Measurements from ENCODE around the gene ENPP5. TPM values are rescaled to one million over a fixed set of nuclear protein-coding genes. Genes with fewer than 3 reads are reported as not detected.
"Not testable (repeated sequence)": the region's sequence is repeated elsewhere in the genome, so short reads cannot be mapped to it uniquely, and the experiment has no call there.

ENPP5 gene
- total RNA-seq, 1 donor from 2014 or later: 4.2 TPM

DNA sequence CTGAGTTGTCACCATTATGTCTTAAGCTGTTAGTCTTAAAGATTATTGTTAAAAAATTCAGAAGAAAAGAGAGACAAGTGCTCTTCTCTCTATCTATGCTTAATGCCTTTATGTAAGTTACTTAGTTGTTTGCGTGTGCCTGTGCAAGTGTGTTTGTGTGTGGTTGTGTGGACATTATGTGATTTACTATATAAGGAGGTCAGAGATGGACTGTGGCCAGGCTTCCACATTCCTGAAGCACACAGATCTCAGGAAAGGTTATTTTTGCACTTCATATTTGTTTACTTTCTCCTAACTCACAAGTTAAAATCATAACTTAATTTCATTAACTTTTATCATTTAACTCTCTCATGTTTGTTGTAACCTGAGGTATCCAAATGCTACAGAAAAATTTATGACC, 26.5 kb downstream of the ENPP5 start:
- H3K36me3 Mint-ChIP-seq: no peaks in the 10 kb centered on the region
- no peaks in the 10 kb centered on the region for H3K9me3 Mint-ChIP-seq
- no peak for DNase-seq (ENCODE audit: extremely low spot score, unreplicated experiment)
- no peaks in the 10 kb centered on the region for H3K27me3 Mint-ChIP-seq
- no peak overlapping the region for H3K27ac Mint-ChIP-seq
- H3K4me3 Mint-ChIP-seq: no peak overlapping the region
- TF ChIP-seq, protein P1, sequence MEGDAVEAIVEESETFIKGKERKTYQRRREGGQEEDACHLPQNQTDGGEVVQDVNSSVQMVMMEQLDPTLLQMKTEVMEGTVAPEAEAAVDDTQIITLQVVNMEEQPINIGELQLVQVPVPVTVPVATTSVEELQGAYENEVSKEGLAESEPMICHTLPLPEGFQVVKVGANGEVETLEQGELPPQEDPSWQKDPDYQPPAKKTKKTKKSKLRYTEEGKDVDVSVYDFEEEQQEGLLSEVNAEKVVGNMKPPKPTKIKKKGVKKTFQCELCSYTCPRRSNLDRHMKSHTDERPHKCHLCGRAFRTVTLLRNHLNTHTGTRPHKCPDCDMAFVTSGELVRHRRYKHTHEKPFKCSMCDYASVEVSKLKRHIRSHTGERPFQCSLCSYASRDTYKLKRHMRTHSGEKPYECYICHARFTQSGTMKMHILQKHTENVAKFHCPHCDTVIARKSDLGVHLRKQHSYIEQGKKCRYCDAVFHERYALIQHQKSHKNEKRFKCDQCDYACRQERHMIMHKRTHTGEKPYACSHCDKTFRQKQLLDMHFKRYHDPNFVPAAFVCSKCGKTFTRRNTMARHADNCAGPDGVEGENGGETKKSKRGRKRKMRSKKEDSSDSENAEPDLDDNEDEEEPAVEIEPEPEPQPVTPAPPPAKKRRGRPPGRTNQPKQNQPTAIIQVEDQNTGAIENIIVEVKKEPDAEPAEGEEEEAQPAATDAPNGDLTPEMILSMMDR (conservative IDR thresholded peaks at IDR 0.05): no peak
- H3K4me1 Mint-ChIP-seq (ENCODE audit: unreplicated experiment): no peaks in the 10 kb centered on the region

DNA sequence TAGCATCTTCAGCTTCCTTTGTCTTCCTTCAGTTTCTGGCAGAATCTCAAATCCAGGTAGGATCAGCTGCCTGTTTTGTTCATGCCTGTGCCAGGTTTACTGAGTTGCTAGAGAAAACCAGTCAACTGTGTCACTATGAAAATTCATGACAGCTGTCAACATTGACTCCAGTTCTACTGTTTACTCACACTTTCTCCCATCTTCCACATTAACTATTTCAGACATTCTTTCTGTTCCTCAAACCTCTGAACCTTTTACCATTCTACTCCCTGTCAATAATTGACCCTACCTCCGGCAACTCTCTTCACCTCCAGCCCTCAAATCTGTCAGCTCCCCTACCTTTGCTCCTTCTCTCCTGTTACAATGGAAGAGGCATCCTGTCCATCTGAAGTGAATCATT, 32.5 kb downstream of the ENPP5 start:
- Mint-ChIP-seq H3K36me3 (no peaks in the 10 kb centered on the region), H3K9me3 (no peaks in the 10 kb centered on the region), H3K4me3 (no peak overlapping the region), H3K27me3 (peaks cover 22% of the 10 kb centered on the region), H3K27ac (no peak overlapping the region), H3K4me1 (ENCODE audit: unreplicated experiment) (no peaks in the 10 kb centered on the region)
- TF ChIP-seq, protein P1 (conservative IDR thresholded peaks at IDR 0.05): no peak
- DNase-seq (ENCODE audit: extremely low spot score, unreplicated experiment): no peak

DNA sequence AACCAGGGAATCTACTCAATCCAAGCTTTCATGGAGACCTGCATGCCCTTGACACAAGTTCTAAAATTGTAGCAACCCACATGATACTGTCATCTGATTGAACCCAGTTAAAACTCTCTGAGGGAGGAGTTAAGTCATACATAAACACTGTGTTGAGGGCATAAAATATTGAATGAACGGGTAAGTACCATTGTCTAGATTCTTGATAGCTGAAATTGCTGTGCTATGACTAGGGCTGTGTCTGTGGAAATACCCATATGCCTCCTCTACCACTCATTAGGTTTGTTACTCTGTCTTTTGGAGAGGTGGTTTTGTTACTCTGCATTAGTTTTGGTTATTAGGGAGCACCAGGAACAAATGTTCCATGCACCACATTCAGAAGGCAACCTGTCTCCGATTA, 33.4 kb downstream of the ENPP5 start:
- DNase-seq (ENCODE audit: extremely low spot score, unreplicated experiment): no peak
- H3K27me3 Mint-ChIP-seq: peaks cover 26% of the 10 kb centered on the region

DNA sequence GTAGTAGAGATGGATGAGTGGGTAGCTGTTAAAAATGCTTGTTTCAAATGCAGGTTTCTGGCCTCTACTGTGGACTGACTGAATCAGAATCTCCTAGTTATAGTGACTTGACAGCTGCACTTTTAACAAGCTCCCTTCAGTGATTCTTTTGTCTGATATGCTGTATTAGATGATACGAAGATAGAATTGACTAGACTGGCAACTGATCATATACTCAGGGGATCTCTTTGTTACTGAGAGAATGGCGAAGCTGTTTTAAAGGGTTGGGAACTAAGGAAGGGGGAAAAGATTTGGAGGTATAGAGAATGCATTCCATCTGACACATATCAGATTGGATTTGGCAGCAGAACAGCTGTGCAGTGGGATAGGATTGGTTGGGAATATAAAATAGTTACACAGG, 33.9 kb downstream of the ENPP5 start:
- no peaks in the 10 kb centered on the region for H3K4me1 Mint-ChIP-seq (ENCODE audit: unreplicated experiment)

More for the DNA sequence above, 33.4 kb downstream of the ENPP5 start:
- Mint-ChIP-seq H3K9me3 (no peaks in the 10 kb centered on the region), H3K4me1 (ENCODE audit: unreplicated experiment) (no peaks in the 10 kb centered on the region), H3K27ac (no peak overlapping the region), H3K36me3 (no peaks in the 10 kb centered on the region), H3K4me3 (no peak overlapping the region)
- TF ChIP-seq, protein P1 (conservative IDR thresholded peaks at IDR 0.05): no peak

DNA sequence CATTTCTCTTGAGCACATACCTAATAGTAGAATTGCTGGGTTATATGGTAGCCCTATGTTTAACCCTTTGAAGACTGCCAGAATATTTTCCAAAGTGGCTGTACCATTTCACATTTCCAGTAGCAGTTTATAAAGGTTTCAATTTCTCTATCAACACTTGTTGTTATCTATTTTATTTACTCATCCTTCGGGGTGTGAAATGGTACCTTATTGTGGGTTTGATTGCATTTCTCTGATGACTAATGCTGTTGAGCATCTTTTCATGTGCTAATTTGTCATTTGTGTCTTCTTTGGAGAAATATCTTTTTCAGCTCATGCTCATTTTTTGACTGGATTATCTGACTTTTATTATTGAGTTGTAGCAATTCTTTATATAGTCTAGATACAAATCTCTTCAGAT, 35.6 kb downstream of the ENPP5 start:
- TF ChIP-seq, protein P1 (conservative IDR thresholded peaks at IDR 0.05): no peak
- H3K27me3 Mint-ChIP-seq: peaks cover 32% of the 10 kb centered on the region
- no peak for DNase-seq (ENCODE audit: extremely low spot score, unreplicated experiment)
- H3K4me1 Mint-ChIP-seq (ENCODE audit: unreplicated experiment): no peaks in the 10 kb centered on the region
- H3K4me3 Mint-ChIP-seq: no peak overlapping the region
- no peaks in the 10 kb centered on the region for H3K9me3 Mint-ChIP-seq
- no peak overlapping the region for H3K27ac Mint-ChIP-seq
- H3K36me3 Mint-ChIP-seq: no peaks in the 10 kb centered on the region

More for the DNA sequence above, 33.9 kb downstream of the ENPP5 start:
- TF ChIP-seq, protein P1 (conservative IDR thresholded peaks at IDR 0.05): no peak
- Mint-ChIP-seq H3K36me3 (no peaks in the 10 kb centered on the region), H3K27ac (no peak overlapping the region), H3K4me3 (no peak overlapping the region), H3K27me3 (peaks cover 28% of the 10 kb centered on the region), H3K9me3 (no peaks in the 10 kb centered on the region)
- no peak for DNase-seq (ENCODE audit: extremely low spot score, unreplicated experiment)

DNA sequence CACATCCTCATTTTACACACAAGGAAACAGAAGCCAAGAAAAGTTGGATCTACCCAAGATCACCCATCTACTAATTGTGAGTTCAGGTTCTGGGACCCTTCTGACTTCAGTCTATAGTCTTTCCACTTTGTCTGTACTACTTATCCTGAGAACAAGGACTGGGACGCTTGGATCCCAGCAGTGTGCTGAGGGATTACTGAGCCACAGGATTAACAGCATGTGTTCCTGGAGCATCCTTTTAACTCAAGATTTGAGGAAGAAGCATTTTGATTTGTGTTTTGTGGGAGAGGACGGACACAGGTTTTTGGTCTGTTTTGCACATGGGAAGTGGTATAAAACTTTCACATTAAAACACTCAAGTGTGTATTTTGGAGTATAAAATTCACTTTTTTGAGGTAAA, 36.6 kb downstream of the ENPP5 start:
- no peak for DNase-seq (ENCODE audit: extremely low spot score, unreplicated experiment)
- no peaks in the 10 kb centered on the region for H3K36me3 Mint-ChIP-seq
- H3K4me1 Mint-ChIP-seq (ENCODE audit: unreplicated experiment): peaks cover 6% of the 10 kb centered on the region
- H3K27me3 Mint-ChIP-seq: peaks cover 39% of the 10 kb centered on the region
- H3K27ac Mint-ChIP-seq: no peak overlapping the region
- no peaks in the 10 kb centered on the region for H3K9me3 Mint-ChIP-seq
- no peak overlapping the region for H3K4me3 Mint-ChIP-seq
- TF ChIP-seq, protein P1 (conservative IDR thresholded peaks at IDR 0.05): no peak

DNA sequence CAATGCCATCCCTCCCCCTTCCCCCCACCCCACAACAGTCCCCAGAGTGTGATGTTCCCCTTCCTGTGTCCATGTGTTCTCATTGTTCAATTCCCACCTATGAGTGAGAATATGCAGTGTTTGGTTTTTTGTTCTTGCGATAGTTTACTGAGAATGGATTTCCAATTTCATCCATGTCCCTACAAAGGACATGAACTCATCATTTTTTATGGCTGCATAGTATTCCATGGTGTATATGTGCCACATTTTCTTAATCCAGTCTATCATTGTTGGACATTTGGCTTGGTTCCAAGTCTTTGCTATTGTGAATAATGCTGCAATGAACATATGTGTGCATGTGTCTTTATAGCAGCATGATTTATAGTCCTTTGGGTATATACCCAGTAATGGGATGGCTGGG, 39.5 kb downstream of the ENPP5 start:
- H3K9me3 Mint-ChIP-seq; H3K27ac Mint-ChIP-seq; DNase-seq (ENCODE audit: extremely low spot score, unreplicated experiment); H3K36me3 Mint-ChIP-seq; H3K4me1 Mint-ChIP-seq (ENCODE audit: unreplicated experiment): not testable (repeated sequence)
- Mint-ChIP-seq H3K27me3 (peaks cover 41% of the 10 kb centered on the region), H3K4me3 (peak overlapping the region; percentile 52)
